HK-2 (cell line): ENCODE results near the gene TCF7L2.

Experiments
- DNase-seq: peaks from one replicate; pipeline ENCODE4 v3.0.0-alpha.2; 2018; ENCODE audit not compliant: unreplicated experiment

TCF7L2 gene

GRCh38 chr10:112964482-112964881, 14.4 kb downstream of the TCF7L2 start:
- no peak for DNase-seq

- no peak for DNase-seq
Observed at GRCh38 chr10:112966194-112966855, 16.3 kb downstream of the TCF7L2 start.

GRCh38 chr10:112967200-112967599, 17.2 kb downstream of the TCF7L2 start:
- DNase-seq, result no peak

- no peak for DNase-seq
Observed at GRCh38 chr10:112969131-112969530, 19.1 kb downstream of the TCF7L2 start.

GRCh38 chr10:112969542-112969941, 19.5 kb downstream of the TCF7L2 start:
- no peak for DNase-seq

GRCh38 chr10:112970021-112970420, 20.0 kb downstream of the TCF7L2 start:
- DNase-seq, result no peak

- no peak for DNase-seq
Observed at GRCh38 chr10:112972606-112973005, 22.6 kb downstream of the TCF7L2 start.

GRCh38 chr10:112973046-112973445, 23.0 kb downstream of the TCF7L2 start:
- no peak for DNase-seq

GRCh38 chr10:112973805-112974204, 23.8 kb downstream of the TCF7L2 start:
- DNase-seq, result no peak

GRCh38 chr10:112977426-112977898, 27.4 kb downstream of the TCF7L2 start:
- DNase-seq, result no peak

- no peak for DNase-seq
Observed at GRCh38 chr10:112979927-112980326, 29.9 kb downstream of the TCF7L2 start.

- DNase-seq, result no peak
Observed at GRCh38 chr10:112980937-112981336, 30.9 kb downstream of the TCF7L2 start.

- no peak for DNase-seq
Observed at GRCh38 chr10:112981553-112981952, 31.5 kb downstream of the TCF7L2 start.

- DNase-seq, result no peak
Observed at GRCh38 chr10:112983444-112984056, 33.5 kb downstream of the TCF7L2 start.

GRCh38 chr10:112984756-112985155, 34.7 kb downstream of the TCF7L2 start:
- no peak for DNase-seq

GRCh38 chr10:112985690-112986543, 35.9 kb downstream of the TCF7L2 start:
- DNase-seq, result no peak

GRCh38 chr10:112986544-112987190, 36.6 kb downstream of the TCF7L2 start:
- DNase-seq, result no peak

- DNase-seq, result peak; percentile 40
Observed at GRCh38 chr10:112988839-112989406, 38.9 kb downstream of the TCF7L2 start.

GRCh38 chr10:112989826-112990225, 39.8 kb downstream of the TCF7L2 start:
- DNase-seq, result no peak

GRCh38 chr10:112990271-112990670, 40.2 kb downstream of the TCF7L2 start:
- no peak for DNase-seq

- DNase-seq, result no peak
Observed at GRCh38 chr10:112991888-112992491, 41.9 kb downstream of the TCF7L2 start.
